Esophagus squamous epithelium (tissue), 5 donors: ENCODE measurements around the gene SBNO2. TPM values are rescaled to one million over a fixed set of nuclear protein-coding genes. Genes with fewer than 3 reads are reported as not detected.

Experiments
- DNase-seq: peaks from one replicate; lab custom pipeline; 2025; lab: John Stamatoyannopoulos, UW
- H3K27ac ChIP-seq, 4 donors: fragments of 200-600 bp; sonication (generic); one replicate each; pipeline ENCODE4 v1.5.1; 2016 to 2019; ENCODE audit warnings: mild to moderate bottlenecking in 1 of 4
- H3K27me3 ChIP-seq, 4 donors: fragments of 200-600 bp; sonication (generic); 1 replicate in 3 of 4; 2 replicates in 1 of 4; pipeline versions ENCODE4 v1.5.1 to v1.6.0; 2017 to 2021; ENCODE audit warnings: antibody characterized with exemption in 1 of 4
- H3K36me3 ChIP-seq, 3 donors: fragments of 200-600 bp; sonication (generic); one replicate each; pipeline ENCODE4 v1.5.1; 2016 to 2019
- H3K4me1 ChIP-seq, 3 donors: fragments of 200-600 bp; sonication (generic); one replicate each; pipeline ENCODE4 v1.5.1; 2017 to 2019
- H3K4me3 ChIP-seq, 4 donors: fragments of 200-600 bp; sonication (generic); 1 replicate in 3 of 4; 2 replicates in 1 of 4; pipeline ENCODE4 v1.5.1; 2016 to 2019; ENCODE audit warnings: mild to moderate bottlenecking in 2 of 4, moderate library complexity in 1 of 4
- H3K9me3 ChIP-seq, 3 donors: fragments of 200-600 bp; sonication (generic); one replicate each; pipeline ENCODE4 v1.5.1; 2016 to 2019
- CTCF ChIP-seq, 6 experiments: fragments of 450-650 bp in 4 of 6; fragments of 200-600 bp in 2 of 6; sonication (generic) in 2 of 6; IDR thresholded peaks; one replicate each; pipeline ENCODE4 v1.5.1; 2016 to 2019; ENCODE audit warnings: antibody characterized with exemption in 6 of 6, mild to moderate bottlenecking in 4 of 6, moderate library complexity in 4 of 6
- POLR2A ChIP-seq, 4 donors: fragments of 450-650 bp; IDR thresholded peaks; one replicate each; pipeline ENCODE4 v1.6.1; 2017; ENCODE audit warnings: antibody characterized with exemption in 4 of 4, mild to moderate bottlenecking in 4 of 4, moderate library complexity in 3 of 4
- WGBS, 2 donors: methylation state at CpG; one replicate each; pipeline ENCODE4 v1.1.5; 2018; 5-methylcytosine and 5-hydroxymethylcytosine counted together
- intact Hi-C: fragments of 100-400 bp; cut with DNase I; formaldehyde crosslinking; loops from one replicate; pipeline ENCODE4 v1.15.0; 2022
- total RNA-seq, 4 donors: library from RNA; depleted of rRNA; stranded (reverse); fragments of >200 nt; gene quantifications; one replicate each; pipeline ENCODE4 v1.1.0, GENCODE V29; 2016
- donor health status: DM: yes; HTN: yes; CAD: no.

The SBNO2 gene
- total RNA-seq, 4 donors from 2014 or later = 31.3 to 84.3 (median 68.3) TPM

DNA sequence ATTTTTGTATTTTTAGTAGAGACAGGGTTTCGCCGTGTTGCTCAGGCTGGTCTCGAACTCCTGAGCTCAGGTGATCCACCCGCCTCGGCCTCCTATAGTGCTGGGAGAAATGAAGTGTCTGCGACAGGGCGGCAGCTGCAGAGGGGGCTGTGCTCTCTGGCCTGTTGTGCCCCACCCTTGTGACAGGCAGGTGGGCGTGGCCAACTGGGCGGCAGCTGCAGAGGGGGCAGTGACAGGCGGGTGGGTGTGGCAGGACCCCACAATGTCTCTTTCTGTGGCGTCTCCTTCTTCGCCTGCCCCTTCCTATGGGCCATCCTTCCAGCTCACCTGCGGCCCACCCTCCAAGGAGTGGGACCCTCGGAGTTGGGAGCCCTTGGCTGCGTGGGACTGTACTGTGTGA, 43.3 kb upstream of the SBNO2 start:
- H3K4me1 ChIP-seq = peaks cover 36 to 97% (median 68%) of the 10 kb centered on the region in 3 donors
- peak overlapping the region in 3 of 4 donors; percentile 39 to 90 (median 46) for H3K27ac ChIP-seq
- 72 to 95% methylated on average over 4 to 6 of the region's 15 CpGs for WGBS, 2 donors
- no peaks in the 10 kb centered on the region for H3K27me3 ChIP-seq
- DNase-seq = no peak
- TF ChIP-seq POLR2A (IDR thresholded peaks at IDR 0.05) = no peak
- TF ChIP-seq CTCF (IDR thresholded peaks at IDR 0.05) = no peak
- intact Hi-C loops = no loop called here
- peaks cover 16 to 49% (median 18%) of the 10 kb centered on the region in 3 donors for H3K36me3 ChIP-seq
- H3K9me3 ChIP-seq = no peaks in the 10 kb centered on the region
- H3K4me3 ChIP-seq = no peak overlapping the region

- peak overlapping the region in 3 of 4 donors; percentile 80 to 96 (median 90) for H3K27ac ChIP-seq
Measured at GRCh38 chr19:1216756-1217155, 42.7 kb upstream of the SBNO2 start.

DNA sequence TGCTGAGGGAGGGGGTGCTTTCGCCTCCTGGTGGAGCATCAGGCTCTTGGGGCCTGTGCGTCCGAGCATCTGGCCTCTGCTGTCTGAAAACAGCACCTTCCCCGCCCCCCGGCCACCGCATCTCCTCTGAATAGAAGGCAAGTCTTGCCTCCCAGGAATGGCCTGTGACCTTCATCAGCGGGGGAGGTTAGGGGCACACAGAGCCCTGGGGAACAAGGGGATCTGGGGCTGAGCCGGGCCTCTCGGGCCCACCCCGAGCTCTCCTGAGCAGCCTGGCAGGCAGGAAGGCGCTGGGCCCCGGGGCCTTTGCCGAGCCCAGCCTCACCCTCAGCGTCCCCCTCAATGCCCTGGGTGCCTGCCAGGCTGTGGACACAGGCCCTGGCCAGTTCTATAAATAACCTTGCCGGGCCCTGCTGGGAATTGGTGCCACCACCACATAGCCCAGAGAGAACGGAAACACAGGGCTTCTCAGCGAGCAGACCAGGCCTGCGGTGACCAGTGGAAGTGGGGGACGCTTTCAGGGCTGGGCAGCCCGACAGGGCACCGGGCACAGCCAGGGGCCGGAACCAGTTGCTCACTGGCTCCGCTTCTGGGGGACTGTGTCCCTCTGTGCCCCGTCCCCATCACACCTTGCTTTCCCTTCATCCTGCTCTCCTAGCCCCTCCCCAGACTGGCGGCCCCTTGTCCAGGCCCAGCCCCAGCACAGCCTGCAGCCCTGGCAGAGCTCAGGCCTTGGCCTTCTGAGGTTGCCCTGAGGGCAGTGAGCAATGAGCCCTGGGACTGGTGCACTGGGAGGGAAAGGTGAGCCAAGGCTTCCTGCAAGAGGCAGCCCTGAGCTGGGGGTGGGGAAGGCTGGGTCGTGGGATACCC, 41.0 kb upstream of the SBNO2 start:
- TF ChIP-seq CTCF (IDR thresholded peaks at IDR 0.05) = no peak
- no peak for TF ChIP-seq POLR2A (IDR thresholded peaks at IDR 0.05)
- H3K9me3 ChIP-seq = no peaks in the 10 kb centered on the region
- peak overlapping the region; percentile 80 to 96 (median 88) for H3K27ac ChIP-seq
- H3K4me3 ChIP-seq = peak overlapping the region in 1 of 4 donors; percentile 47
- intact Hi-C loops = no loop called here
- no peak for DNase-seq
- H3K4me1 ChIP-seq = peaks cover 49 to 100% (median 84%) of the 10 kb centered on the region in 3 donors
- H3K27me3 ChIP-seq = no peaks in the 10 kb centered on the region
- WGBS, 2 donors = 36 to 49% methylated on average over 7 to 10 of the region's 26 CpGs
- H3K36me3 ChIP-seq = peaks cover 0 to 41% (median 0%) of the 10 kb centered on the region in 3 donors

More at GRCh38 chr19:1216756-1217155, 42.7 kb upstream of the SBNO2 start:
- intact Hi-C loops = no loop called here
- 55 to 74% methylated on average over 12 of the region's 12 CpGs for WGBS, 2 donors
- no peak for DNase-seq
- TF ChIP-seq CTCF (IDR thresholded peaks at IDR 0.05) (no peak), POLR2A (IDR thresholded peaks at IDR 0.05) (no peak)
- peaks cover 12 to 46% (median 13%) of the 10 kb centered on the region in 3 donors for H3K36me3 ChIP-seq
- no peaks in the 10 kb centered on the region for H3K9me3 ChIP-seq
- H3K4me1 ChIP-seq = peaks cover 36 to 97% (median 73%) of the 10 kb centered on the region in 3 donors
- no peaks in the 10 kb centered on the region for H3K27me3 ChIP-seq
- no peak overlapping the region for H3K4me3 ChIP-seq

DNA sequence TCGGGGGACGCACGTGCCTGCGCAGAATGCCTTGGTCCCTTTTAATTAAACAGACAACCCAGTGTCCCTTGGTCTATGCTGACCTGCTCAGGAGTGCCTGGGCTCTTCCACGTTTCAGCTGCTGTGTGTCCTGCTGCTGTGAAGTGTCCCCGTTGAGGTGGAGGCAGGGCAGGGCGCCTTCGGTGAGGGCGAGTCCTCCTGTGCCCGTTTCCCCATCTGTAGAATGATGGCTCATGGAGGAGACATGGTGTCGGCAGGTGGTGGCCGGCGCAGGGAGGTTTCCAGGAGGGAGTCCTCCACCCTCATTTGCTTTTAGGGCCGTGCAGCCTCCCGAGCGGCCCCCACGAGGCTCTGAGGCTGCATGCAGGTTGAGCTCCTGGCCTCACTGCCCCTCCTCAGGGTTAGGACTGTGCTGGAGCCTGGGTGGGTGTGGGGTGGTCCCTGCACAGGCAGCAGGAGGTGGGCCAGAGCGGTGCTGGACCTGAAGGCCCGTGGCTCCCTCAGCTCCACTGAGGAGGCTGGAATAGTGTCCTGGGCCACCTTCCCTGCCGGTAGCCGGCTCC, 40.3 kb upstream of the SBNO2 start:
- DNase-seq = no peak
- Histone ChIP-seq H3K27ac (peak overlapping the region; percentile 80 to 96 (median 88)), H3K9me3 (no peaks in the 10 kb centered on the region), H3K36me3 (peaks cover 0 to 40% (median 0%) of the 10 kb centered on the region in 3 donors), H3K4me3 (peak overlapping the region in 2 of 4 donors; percentile 2 to 47), H3K4me1 (peaks cover 56 to 100% (median 91%) of the 10 kb centered on the region in 3 donors), H3K27me3 (no peaks in the 10 kb centered on the region)
- TF ChIP-seq CTCF (IDR thresholded peaks at IDR 0.05) (no peak), POLR2A (IDR thresholded peaks at IDR 0.05) (no peak)
- 15 to 20% methylated on average over 1 to 8 of the region's 21 CpGs for WGBS, 2 donors
- intact Hi-C loops = no loop called here
